ENCODE measurements around the gene PRKCH. TPM values are rescaled to one million over a fixed set of nuclear protein-coding genes. Genes with fewer than 3 reads are reported as not detected.

Gene PRKCH
- total RNA-seq, 1 experiment from 2014 or later, result 5.2 TPM

- Histone ChIP-seq H3K9me3 (ENCODE audit: control insufficient read depth, low read depth, low read length) (no peaks in the 10 kb centered on the region), H4K20me1 (ENCODE audit: control insufficient read depth, insufficient read depth, insufficient read length) (no peaks in the 10 kb centered on the region), H2BK5ac (ENCODE audit: insufficient read length, low read length) (no peak overlapping the region), H2BK15ac (ENCODE audit: low read depth, low read length) (no peak overlapping the region), H3K23me2 (ENCODE audit: insufficient read length, low read depth, low read length, poor library complexity, severe bottlenecking) (no peaks in the 10 kb centered on the region), H3K4me1 (ENCODE audit: insufficient read depth, low read length) (no peaks in the 10 kb centered on the region), H2BK12ac (ENCODE audit: insufficient read length, low read depth, low read length) (no peak overlapping the region), H3K79me1 (ENCODE audit: insufficient read depth, low read depth, low read length, poor library complexity, severe bottlenecking) (no peaks in the 10 kb centered on the region), H3T11ph (ENCODE audit: low read length) (no peak overlapping the region), H3K4me2 (ENCODE audit: insufficient read depth, insufficient read length, low read length) (no peak overlapping the region), H3K4ac (ENCODE audit: low read depth, low read length) (no peak overlapping the region), H4K91ac (ENCODE audit: insufficient read length, low read depth, low read length) (no peak overlapping the region), H3K27me3 (ENCODE audit: insufficient read depth, low read length) (no peaks in the 10 kb centered on the region), H2BK120ac (ENCODE audit: low read depth, low read length, poor library complexity, severe bottlenecking) (no peak overlapping the region), H2AFZ (ENCODE audit: low read length) (no peak overlapping the region), H3K18ac (ENCODE audit: insufficient read length, low read depth, low read length) (no peak overlapping the region), H2AK5ac (ENCODE audit: insufficient read length, low read length) (no peak overlapping the region), H3K27ac (ENCODE audit: insufficient read length, low read depth, low read length) (no peak overlapping the region), H3K14ac (ENCODE audit: insufficient read depth, low read length) (no peak overlapping the region), H2BK20ac (ENCODE audit: low read depth, low read length, poor library complexity, severe bottlenecking) (no peak overlapping the region), H4K5ac (ENCODE audit: insufficient read length, low read depth, low read length) (no peak overlapping the region), H4K8ac (replicated peaks; ENCODE audit: insufficient read length, low read depth, low read length) (no peak overlapping the region), H3K9ac (ENCODE audit: extremely low read depth, insufficient read length, low read length) (no peak overlapping the region), H3K23ac (ENCODE audit: insufficient read length, low read depth, low read length) (no peak overlapping the region), H3K56ac (ENCODE audit: insufficient read length, low read depth, low read length) (no peak overlapping the region), H3K79me2 (ENCODE audit: insufficient read depth, low read length) (no peaks in the 10 kb centered on the region)
- Mint-ChIP-seq H3K4me1 (no peaks in the 10 kb centered on the region), H3K27me3 (ENCODE audit: low read depth) (no peaks in the 10 kb centered on the region; the same call in 1 of the 2 replicates), H3K9me3 (no peaks in the 10 kb centered on the region), H3K4me3 (no peak overlapping the region), H3K36me3 (ENCODE audit: insufficient read depth in 1 of 3, low read depth in 3 of 3) (no peaks in the 10 kb centered on the region), H3K27ac (no peak overlapping the region)
- DNase-seq, result no peak
- TF ChIP-seq CTCF (conservative IDR thresholded peaks at IDR 0.05), result no peak
- no CpG with 5 or more reads among the region's 2 CpGs for WGBS (ENCODE audit: extremely low coverage, insufficient read length, low lambda C conversion rate)
Observed at GRCh38 chr14:61399365-61399764, 78.0 kb downstream of the PRKCH start.
